ENCODE results near the gene GBP4.

DNA sequence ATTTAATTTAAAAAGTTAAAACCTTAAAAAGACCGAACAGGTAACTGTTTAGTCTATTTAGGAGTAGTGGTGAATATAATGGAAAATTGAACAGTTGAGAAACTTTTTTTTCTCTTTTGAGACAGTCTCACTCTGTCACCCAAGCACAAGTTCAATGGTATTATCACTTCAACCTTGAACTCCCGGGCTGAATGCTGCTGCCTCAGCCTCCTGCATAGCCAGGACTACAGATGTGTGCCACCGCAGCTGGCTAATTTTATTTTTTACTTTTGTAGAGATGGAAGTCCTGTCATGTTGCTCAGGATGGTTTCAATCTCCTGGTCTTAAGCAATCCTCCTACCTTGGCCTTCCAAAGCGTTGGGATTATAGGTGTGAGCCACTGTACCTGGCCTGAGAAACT lies 56.6 kb downstream of the GBP4 start:
- TF ChIP-seq POLR2AphosphoS5 (IDR thresholded peaks at IDR 0.05; ENCODE audit: low read depth, low read length) (no peak), TAF1 (IDR thresholded peaks at IDR 0.05; ENCODE audit: borderline replicate concordance, insufficient read depth, low read length) (no peak), SIN3A (IDR thresholded peaks at IDR 0.05; ENCODE audit: borderline replicate concordance, insufficient read depth, low read length) (no peak)
- TF ChIP-seq, protein P1, sequence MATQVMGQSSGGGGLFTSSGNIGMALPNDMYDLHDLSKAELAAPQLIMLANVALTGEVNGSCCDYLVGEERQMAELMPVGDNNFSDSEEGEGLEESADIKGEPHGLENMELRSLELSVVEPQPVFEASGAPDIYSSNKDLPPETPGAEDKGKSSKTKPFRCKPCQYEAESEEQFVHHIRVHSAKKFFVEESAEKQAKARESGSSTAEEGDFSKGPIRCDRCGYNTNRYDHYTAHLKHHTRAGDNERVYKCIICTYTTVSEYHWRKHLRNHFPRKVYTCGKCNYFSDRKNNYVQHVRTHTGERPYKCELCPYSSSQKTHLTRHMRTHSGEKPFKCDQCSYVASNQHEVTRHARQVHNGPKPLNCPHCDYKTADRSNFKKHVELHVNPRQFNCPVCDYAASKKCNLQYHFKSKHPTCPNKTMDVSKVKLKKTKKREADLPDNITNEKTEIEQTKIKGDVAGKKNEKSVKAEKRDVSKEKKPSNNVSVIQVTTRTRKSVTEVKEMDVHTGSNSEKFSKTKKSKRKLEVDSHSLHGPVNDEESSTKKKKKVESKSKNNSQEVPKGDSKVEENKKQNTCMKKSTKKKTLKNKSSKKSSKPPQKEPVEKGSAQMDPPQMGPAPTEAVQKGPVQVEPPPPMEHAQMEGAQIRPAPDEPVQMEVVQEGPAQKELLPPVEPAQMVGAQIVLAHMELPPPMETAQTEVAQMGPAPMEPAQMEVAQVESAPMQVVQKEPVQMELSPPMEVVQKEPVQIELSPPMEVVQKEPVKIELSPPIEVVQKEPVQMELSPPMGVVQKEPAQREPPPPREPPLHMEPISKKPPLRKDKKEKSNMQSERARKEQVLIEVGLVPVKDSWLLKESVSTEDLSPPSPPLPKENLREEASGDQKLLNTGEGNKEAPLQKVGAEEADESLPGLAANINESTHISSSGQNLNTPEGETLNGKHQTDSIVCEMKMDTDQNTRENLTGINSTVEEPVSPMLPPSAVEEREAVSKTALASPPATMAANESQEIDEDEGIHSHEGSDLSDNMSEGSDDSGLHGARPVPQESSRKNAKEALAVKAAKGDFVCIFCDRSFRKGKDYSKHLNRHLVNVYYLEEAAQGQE (IDR thresholded peaks at IDR 0.05; ENCODE audit: insufficient read depth in 1 of 2, low read depth in 2 of 2, low read length in 2 of 2), result no peak
